ENCODE results near the gene DPP10. TPM values are rescaled to one million over a fixed set of nuclear protein-coding genes. Genes with fewer than 3 reads are reported as not detected.

The DPP10 gene
- total and polyA plus RNA-seq, 4 experiments from 2014 or later, result not detected

DNA sequence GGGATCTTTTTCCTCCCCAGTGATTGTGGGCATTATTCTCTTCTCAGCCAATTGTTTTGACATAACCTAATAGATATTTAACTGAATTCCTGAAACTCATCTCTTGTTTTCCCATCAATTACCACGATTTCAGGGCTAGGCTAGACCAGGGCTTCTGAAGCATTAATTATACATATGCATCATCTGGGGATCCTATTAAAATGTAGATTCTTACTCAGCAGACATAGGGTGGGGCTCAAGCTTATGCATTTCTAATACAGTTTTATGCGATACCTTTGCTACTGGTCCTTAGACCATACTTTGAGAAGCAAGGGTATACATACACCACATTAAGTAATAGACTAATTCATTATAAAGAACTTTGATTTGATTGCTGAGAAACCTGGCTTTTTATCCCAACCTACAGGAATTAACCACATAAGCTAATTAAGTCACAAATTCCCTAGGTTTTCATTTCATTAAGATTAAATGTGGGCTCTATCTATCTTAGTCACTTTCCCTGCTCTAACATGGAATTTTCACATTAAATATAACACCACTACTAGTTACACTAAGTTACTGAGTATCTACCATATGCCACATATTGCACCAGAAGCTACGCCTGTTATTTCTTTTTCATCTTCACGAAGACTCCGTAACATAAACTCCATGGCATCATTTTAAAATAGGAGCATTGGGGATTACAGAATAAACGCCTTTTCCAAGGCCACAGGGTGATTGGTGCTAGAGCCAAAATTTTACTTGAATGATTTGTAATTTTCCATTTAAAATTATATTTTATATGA lies 417.5 kb downstream of the DPP10 start:
- Histone ChIP-seq H3K36me3 (ENCODE audit: insufficient read depth, low read length) (no peaks in the 10 kb centered on the region), H3K4me1 (ENCODE audit: insufficient read depth, low read length) (no peaks in the 10 kb centered on the region), H3K27me3 (ENCODE audit: insufficient read depth, low read length) (no peaks in the 10 kb centered on the region), H3K9me3 (ENCODE audit: control insufficient read depth in 1 of 2, low read length in 2 of 2) (no peaks in the 10 kb centered on the region), H3K4me3 (ENCODE audit: low read length in 2 of 2) (no peak overlapping the region), H3K27ac (ENCODE audit: low read depth, low read length) (no peak overlapping the region)
- H3K36me3 Mint-ChIP-seq, result no peaks in the 10 kb centered on the region
- H3K27ac Mint-ChIP-seq, result no peak overlapping the region
- no peaks in the 10 kb centered on the region for H3K27me3 Mint-ChIP-seq
- no peak overlapping the region for H3K4me3 Mint-ChIP-seq
- DNase-seq, result no peak
- no peaks in the 10 kb centered on the region for H3K4me1 Mint-ChIP-seq
- intact Hi-C loops (cut with micrococcal nuclease), result no loop called here
- peaks cover 0 to 5% (median 0%) of the 10 kb centered on the region in 8 donors for H3K9me3 Mint-ChIP-seq
- ChIA-PET POLR2A (ENCODE audit: partially characterized antibody) (no interaction called here), CTCF (ENCODE audit: partially characterized antibody) (no interaction called here)

DNA sequence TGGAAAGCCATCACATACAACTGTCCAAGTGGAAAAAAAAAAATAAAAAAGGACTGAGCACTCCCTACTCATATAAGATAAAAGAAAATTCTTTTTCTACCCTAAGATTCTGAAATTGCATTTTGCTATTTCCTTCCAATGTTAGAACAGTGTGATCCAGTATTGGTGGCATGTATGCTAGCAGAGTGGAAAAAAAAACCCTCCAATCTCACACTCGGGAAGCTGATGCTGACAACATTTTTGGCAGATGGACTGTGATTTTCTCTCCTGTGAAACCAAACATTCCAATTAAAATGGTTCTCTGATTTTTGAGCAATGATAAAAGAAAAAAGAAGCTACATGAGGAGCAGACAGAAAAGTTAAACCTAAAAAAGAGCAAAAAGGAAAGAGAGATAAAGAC lies 419.8 kb downstream of the DPP10 start:
- Mint-ChIP-seq H3K36me3 (no peaks in the 10 kb centered on the region), H3K4me3 (no peak overlapping the region), H3K27ac (no peak overlapping the region), H3K27me3 (no peaks in the 10 kb centered on the region), H3K9me3 (peaks cover 0 to 10% (median 0%) of the 10 kb centered on the region in 8 donors), H3K4me1 (no peaks in the 10 kb centered on the region)
- no peak overlapping the region for H3K4me3 ChIP-seq (ENCODE audit: low read length in 2 of 2)
- no peak overlapping the region for H3K27ac ChIP-seq (ENCODE audit: low read depth, low read length)
- DNase-seq, result no peak
- POLR2A ChIA-PET (ENCODE audit: partially characterized antibody), result no interaction called here
- H3K9me3 ChIP-seq (ENCODE audit: control insufficient read depth in 1 of 2, low read length in 2 of 2), result no peaks in the 10 kb centered on the region
- CTCF ChIA-PET (ENCODE audit: partially characterized antibody), result no interaction called here
- no peaks in the 10 kb centered on the region for H3K27me3 ChIP-seq (ENCODE audit: insufficient read depth, low read length)
- intact Hi-C loops (cut with micrococcal nuclease), result no loop called here
- H3K36me3 ChIP-seq (ENCODE audit: insufficient read depth, low read length), result no peaks in the 10 kb centered on the region
- H3K4me1 ChIP-seq (ENCODE audit: insufficient read depth, low read length), result no peaks in the 10 kb centered on the region

DNA sequence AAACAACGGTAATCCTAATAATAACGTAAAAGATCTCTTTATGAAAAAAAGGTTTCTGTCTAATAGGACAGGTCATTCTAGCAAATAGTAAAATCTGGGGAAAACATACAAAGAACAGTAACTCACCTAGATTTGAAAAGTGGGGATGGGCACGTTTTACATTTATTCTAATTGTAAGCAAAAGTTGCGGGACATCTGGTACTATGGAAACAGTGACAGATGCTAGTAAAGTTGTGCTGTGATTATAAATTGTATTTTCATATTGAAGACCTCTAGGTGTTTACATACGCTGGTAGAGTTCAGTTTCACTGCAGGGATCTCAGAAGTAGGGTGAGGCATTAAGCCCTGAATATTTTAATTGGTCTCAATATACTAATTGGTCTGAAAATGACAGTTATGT lies 422.5 kb downstream of the DPP10 start:
- POLR2A ChIA-PET (ENCODE audit: partially characterized antibody), result no interaction called here
- no peaks in the 10 kb centered on the region for H3K36me3 Mint-ChIP-seq
- Histone ChIP-seq H3K4me1 (ENCODE audit: insufficient read depth, low read length) (no peaks in the 10 kb centered on the region), H3K27ac (ENCODE audit: low read depth, low read length) (no peak overlapping the region), H3K4me3 (ENCODE audit: low read length in 2 of 2) (no peak overlapping the region), H3K27me3 (ENCODE audit: insufficient read depth, low read length) (no peaks in the 10 kb centered on the region), H3K9me3 (ENCODE audit: control insufficient read depth in 1 of 2, low read length in 2 of 2) (no peaks in the 10 kb centered on the region), H3K36me3 (ENCODE audit: insufficient read depth, low read length) (no peaks in the 10 kb centered on the region)
- CTCF ChIA-PET (ENCODE audit: partially characterized antibody), result no interaction called here
- H3K27ac Mint-ChIP-seq, result no peak overlapping the region
- no peaks in the 10 kb centered on the region for H3K4me1 Mint-ChIP-seq
- no peak for DNase-seq
- H3K27me3 Mint-ChIP-seq, result no peaks in the 10 kb centered on the region
- intact Hi-C loops (cut with micrococcal nuclease), result no loop called here
- no peak overlapping the region for H3K4me3 Mint-ChIP-seq
- H3K9me3 Mint-ChIP-seq, result peaks cover 0 to 10% (median 0%) of the 10 kb centered on the region in 8 donors

DNA sequence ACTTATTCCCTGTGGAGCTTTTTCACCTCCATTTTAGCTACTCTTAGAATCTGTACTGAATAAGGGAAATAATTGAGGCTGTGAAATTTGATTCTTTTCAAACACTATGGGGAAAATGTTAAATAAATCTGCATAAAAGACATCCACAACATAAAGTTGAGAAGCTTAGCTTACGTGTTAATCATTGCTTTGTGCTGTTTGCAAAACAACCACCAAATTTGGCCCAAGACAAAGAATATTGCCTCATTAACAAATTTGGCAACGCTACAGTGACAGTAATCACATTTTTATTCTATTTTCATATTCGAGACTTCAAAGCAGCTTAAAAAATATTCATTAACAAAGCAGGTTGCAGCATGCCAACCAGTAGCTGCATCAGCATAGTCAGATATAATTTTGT lies 437.6 kb downstream of the DPP10 start:
- Mint-ChIP-seq H3K36me3 (no peaks in the 10 kb centered on the region), H3K4me3 (no peak overlapping the region), H3K27me3 (no peaks in the 10 kb centered on the region), H3K9me3 (peaks cover 0 to 3% (median 1%) of the 10 kb centered on the region in 8 donors), H3K27ac (no peak overlapping the region), H3K4me1 (no peaks in the 10 kb centered on the region)
- CTCF ChIA-PET (ENCODE audit: partially characterized antibody), result no interaction called here
- Histone ChIP-seq H3K4me1 (ENCODE audit: insufficient read depth, low read length) (no peaks in the 10 kb centered on the region), H3K36me3 (ENCODE audit: insufficient read depth, low read length) (no peaks in the 10 kb centered on the region), H3K4me3 (ENCODE audit: low read length in 2 of 2) (no peak overlapping the region), H3K27ac (ENCODE audit: low read depth, low read length) (no peak overlapping the region), H3K27me3 (ENCODE audit: insufficient read depth, low read length) (no peaks in the 10 kb centered on the region), H3K9me3 (ENCODE audit: control insufficient read depth in 1 of 2, low read length in 2 of 2) (no peaks in the 10 kb centered on the region)
- POLR2A ChIA-PET (ENCODE audit: partially characterized antibody), result no interaction called here
- DNase-seq, result no peak
- intact Hi-C loops (cut with micrococcal nuclease), result no loop called here

DNA sequence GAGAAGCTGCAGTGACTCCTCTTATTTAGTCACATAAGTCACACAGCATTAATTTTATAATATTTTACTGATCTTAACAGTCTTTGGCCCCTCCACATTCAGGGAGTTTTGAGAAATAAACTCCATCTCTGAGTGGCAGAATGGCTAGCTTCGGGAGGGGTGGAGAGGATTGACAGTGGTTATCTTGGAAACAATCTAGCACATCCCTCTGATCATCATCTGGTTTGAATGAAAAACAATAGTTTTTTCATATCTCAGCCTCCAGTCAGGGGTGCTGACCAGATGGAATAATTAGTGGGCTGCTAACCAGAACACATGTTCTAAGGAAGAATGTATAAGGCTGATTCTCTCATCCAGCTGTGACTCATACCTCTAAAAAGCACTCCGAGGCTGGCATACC lies 477.5 kb downstream of the DPP10 start:
- Mint-ChIP-seq H3K27me3 (no peaks in the 10 kb centered on the region), H3K4me3 (no peak overlapping the region), H3K27ac (no peak overlapping the region), H3K36me3 (no peaks in the 10 kb centered on the region), H3K4me1 (no peaks in the 10 kb centered on the region), H3K9me3 (peaks cover 0 to 8% (median 3%) of the 10 kb centered on the region in 8 donors)
- intact Hi-C loops (cut with micrococcal nuclease), result no loop called here
- ChIA-PET CTCF (ENCODE audit: partially characterized antibody) (no interaction called here), POLR2A (ENCODE audit: partially characterized antibody) (no interaction called here)
- Histone ChIP-seq H3K27me3 (ENCODE audit: insufficient read depth, low read length) (no peaks in the 10 kb centered on the region), H3K4me3 (ENCODE audit: low read length in 2 of 2) (no peak overlapping the region), H3K9me3 (ENCODE audit: control insufficient read depth in 1 of 2, low read length in 2 of 2) (no peaks in the 10 kb centered on the region), H3K4me1 (ENCODE audit: insufficient read depth, low read length) (no peaks in the 10 kb centered on the region), H3K36me3 (ENCODE audit: insufficient read depth, low read length) (no peaks in the 10 kb centered on the region), H3K27ac (ENCODE audit: low read depth, low read length) (no peak overlapping the region)
- no peak for DNase-seq

DNA sequence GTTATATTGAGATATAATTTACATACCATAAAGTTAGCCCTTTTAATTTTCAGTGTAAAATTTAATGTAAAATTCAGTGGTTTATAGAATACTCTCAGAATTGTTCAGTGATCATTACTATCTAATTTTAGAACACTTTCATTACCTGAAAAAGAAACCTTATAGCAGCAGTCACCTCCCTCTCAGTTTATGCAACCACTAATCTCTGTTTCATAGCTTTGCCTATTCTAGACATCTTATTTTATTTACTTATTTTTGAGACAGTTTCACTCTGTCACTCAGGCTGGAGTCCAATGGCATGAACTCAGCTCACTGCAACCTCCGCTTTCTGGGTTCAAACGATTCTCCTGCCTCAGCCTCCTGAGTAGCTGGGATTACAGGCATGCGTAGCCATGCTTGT lies 479.6 kb downstream of the DPP10 start:
- H3K27ac Mint-ChIP-seq, result no peak overlapping the region
- DNase-seq, result no peak
- H3K27ac ChIP-seq (ENCODE audit: low read depth, low read length), result no peak overlapping the region
- no peaks in the 10 kb centered on the region for H3K27me3 ChIP-seq (ENCODE audit: insufficient read depth, low read length)
- H3K4me3 ChIP-seq (ENCODE audit: low read length in 2 of 2), result no peak overlapping the region
- H3K36me3 Mint-ChIP-seq, result peaks cover 0 to under 1% of the 10 kb centered on the region in 2 donors
- CTCF ChIA-PET (ENCODE audit: partially characterized antibody), result no interaction called here
- POLR2A ChIA-PET (ENCODE audit: partially characterized antibody), result no interaction called here
- H3K4me1 ChIP-seq (ENCODE audit: insufficient read depth, low read length), result no peaks in the 10 kb centered on the region
- no peaks in the 10 kb centered on the region for H3K36me3 ChIP-seq (ENCODE audit: insufficient read depth, low read length)
- no peak overlapping the region for H3K4me3 Mint-ChIP-seq
- H3K9me3 Mint-ChIP-seq, result peaks cover 3 to 9% (median 5%) of the 10 kb centered on the region in 8 donors
- intact Hi-C loops (cut with micrococcal nuclease), result no loop called here
- no peaks in the 10 kb centered on the region for H3K9me3 ChIP-seq (ENCODE audit: control insufficient read depth in 1 of 2, low read length in 2 of 2)
- H3K4me1 Mint-ChIP-seq, result no peaks in the 10 kb centered on the region
- H3K27me3 Mint-ChIP-seq, result no peaks in the 10 kb centered on the region

DNA sequence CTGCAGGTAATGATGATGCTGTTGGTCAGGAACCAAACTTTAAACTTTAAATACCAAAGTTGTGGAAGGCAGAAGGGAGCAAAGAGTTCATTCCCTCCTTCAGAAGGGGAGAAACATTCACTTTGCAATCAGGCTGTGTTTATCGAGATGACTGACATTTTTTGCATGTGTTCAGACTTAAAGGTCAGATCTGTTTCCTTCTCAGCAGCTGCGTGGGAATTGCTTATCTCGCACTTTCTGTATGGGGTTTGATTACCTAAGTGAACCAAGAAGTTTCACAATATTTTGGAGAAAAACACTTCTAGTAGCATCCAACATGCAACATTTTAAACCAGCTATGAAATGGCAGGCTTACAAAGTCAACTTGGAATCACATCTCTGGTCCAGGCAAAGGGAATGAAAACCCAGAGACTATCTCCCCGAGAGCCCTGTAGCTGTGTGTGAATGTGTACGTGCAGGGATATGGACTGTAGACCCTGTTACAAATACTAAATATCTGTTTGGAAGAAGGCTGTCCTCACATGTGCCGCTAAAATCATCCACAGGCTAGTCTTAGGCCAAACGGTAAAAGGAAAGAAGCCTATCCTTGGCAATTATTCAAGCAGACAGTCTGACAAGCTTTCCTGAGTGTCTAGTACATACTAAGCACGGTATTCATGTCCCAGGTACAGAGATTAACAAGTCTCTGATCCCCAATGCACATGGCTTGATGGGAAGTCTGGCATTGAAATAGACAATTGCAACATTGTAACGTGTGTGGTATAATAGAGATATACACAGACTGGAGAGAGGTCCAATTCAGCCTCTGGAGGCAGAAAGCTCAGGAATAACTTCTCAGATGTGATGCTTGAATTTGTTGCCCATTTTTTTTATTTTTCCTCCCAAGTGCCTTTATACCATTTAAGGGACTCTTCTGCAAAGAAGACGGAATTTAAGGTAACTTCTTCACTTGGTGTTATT lies 483.1 kb downstream of the DPP10 start:
- Mint-ChIP-seq H3K4me1 (no peaks in the 10 kb centered on the region), H3K27me3 (no peaks in the 10 kb centered on the region), H3K4me3 (no peak overlapping the region), H3K9me3 (peaks cover 0 to 33% (median 14%) of the 10 kb centered on the region in 8 donors), H3K36me3 (peaks cover 0 to 3% of the 10 kb centered on the region in 2 donors), H3K27ac (no peak overlapping the region)
- intact Hi-C loops (cut with micrococcal nuclease), result no loop called here
- no peaks in the 10 kb centered on the region for H3K9me3 ChIP-seq (ENCODE audit: control insufficient read depth in 1 of 2, low read length in 2 of 2)
- H3K4me1 ChIP-seq (ENCODE audit: insufficient read depth, low read length), result no peaks in the 10 kb centered on the region
- H3K27ac ChIP-seq (ENCODE audit: low read depth, low read length), result no peak overlapping the region
- H3K27me3 ChIP-seq (ENCODE audit: insufficient read depth, low read length), result no peaks in the 10 kb centered on the region
- H3K4me3 ChIP-seq (ENCODE audit: low read length in 2 of 2), result no peak overlapping the region
- no peak for DNase-seq
- no peaks in the 10 kb centered on the region for H3K36me3 ChIP-seq (ENCODE audit: insufficient read depth, low read length)
- CTCF ChIA-PET (ENCODE audit: partially characterized antibody), result no interaction called here
- POLR2A ChIA-PET (ENCODE audit: partially characterized antibody), result no interaction called here

Measured in CD4-positive, alpha-beta memory T cell (primary cell).